ENCODE data around the gene FADS3. TPM values are rescaled to one million over a fixed set of nuclear protein-coding genes. Genes with fewer than 3 reads are reported as not detected.

The FADS3 gene
- total RNA-seq, 2 donors from 2014 or later = 368 to 393 TPM

DNA sequence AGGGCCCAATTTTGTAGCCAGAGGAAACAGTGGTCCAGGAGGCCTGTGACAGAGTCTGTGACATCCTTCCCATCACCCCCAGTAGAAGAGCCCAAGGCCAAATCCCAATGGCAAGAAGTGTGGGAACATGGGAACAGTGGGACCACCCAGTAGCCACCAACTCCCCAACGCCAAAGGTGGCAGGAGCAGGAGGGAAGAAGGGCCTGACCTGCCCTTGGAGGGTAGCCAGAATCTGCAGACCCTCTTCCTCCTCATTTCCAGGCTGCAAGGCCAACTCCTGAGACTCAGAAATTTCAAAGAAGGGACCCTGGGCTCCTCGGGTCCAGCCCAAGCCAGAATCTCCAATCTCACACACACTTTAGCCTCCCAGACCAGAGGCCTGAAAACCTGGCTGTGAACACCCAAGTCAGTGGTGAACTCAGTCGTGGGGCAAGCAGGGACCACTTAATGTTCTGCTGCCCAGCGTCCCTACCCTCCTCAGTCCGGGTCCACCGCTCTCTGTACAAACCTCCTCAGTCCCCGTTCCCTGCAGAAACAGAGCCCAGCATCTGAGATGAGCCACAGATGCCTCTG is 19.9 kb upstream of the FADS3 start:
- H3K27ac ChIP-seq = no peak overlapping the region
- no peaks in the 10 kb centered on the region for H3K27me3 ChIP-seq (replicated peaks; ENCODE audit: insufficient read depth)
- ATAC-seq (ENCODE audit: insufficient number of reproducible peaks, low FRiP score, low read depth) = no peak
- no peak overlapping the region for H3K4me3 ChIP-seq
- peaks cover 0 to 5% of the 10 kb centered on the region in 2 donors for H3K4me1 ChIP-seq (ENCODE audit: control insufficient read depth in 1 of 2, low read depth in 2 of 2)
- TF ChIP-seq, protein P1, sequence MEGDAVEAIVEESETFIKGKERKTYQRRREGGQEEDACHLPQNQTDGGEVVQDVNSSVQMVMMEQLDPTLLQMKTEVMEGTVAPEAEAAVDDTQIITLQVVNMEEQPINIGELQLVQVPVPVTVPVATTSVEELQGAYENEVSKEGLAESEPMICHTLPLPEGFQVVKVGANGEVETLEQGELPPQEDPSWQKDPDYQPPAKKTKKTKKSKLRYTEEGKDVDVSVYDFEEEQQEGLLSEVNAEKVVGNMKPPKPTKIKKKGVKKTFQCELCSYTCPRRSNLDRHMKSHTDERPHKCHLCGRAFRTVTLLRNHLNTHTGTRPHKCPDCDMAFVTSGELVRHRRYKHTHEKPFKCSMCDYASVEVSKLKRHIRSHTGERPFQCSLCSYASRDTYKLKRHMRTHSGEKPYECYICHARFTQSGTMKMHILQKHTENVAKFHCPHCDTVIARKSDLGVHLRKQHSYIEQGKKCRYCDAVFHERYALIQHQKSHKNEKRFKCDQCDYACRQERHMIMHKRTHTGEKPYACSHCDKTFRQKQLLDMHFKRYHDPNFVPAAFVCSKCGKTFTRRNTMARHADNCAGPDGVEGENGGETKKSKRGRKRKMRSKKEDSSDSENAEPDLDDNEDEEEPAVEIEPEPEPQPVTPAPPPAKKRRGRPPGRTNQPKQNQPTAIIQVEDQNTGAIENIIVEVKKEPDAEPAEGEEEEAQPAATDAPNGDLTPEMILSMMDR (IDR thresholded peaks at IDR 0.05) = no peak
- peaks cover 12% of the 10 kb centered on the region for H3K36me3 ChIP-seq
- DNase-seq (ENCODE audit: low spot score) = no peak
- no peaks in the 10 kb centered on the region for H3K9me3 ChIP-seq

DNA sequence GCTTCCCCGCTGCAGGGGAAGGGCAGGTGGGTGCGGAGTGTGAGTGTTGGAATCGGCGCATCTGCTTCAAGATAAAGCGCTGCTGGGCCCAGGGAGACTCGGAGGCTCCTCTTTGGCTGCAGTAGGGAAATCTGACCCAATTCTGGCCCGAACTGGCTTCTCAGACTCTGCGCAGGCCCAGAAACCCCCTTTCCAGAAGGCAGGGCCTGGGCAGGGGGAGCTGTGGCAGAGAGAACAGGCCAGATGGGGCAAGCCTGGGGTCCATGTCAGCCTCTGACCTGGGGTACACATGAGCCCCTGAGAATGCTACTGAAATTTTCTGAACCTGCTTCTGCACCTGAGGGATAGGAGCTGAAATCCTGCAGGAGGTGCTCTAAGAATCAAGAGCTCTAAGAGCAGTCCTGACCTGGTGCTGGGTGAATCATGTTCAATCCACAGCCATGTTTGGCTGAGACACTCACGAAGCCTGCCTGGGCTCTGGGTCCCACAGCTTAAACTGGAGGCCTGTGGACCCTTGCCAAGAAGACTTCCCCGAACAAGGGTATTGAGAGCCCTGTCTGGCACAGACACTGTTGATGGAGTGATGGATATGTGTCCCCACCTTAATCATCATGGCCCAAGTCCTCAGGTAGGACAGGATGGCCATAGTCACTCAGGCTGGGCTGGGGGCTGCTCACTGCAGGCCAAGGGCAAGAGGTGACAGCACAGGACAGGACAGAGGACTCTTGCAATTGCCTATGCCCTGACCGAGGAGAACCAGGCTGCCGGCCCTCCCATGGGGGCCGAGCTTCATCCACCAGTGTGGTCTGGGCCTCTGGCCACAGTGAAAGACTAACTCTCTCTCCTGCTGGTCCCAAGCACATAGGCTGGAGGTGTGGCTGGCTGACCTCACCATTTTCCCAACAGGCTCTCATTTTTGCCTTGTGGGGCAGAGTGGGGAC is 19.1 kb upstream of the FADS3 start:
- ATAC-seq (ENCODE audit: insufficient number of reproducible peaks, low FRiP score, low read depth) = no peak
- peaks cover 12% of the 10 kb centered on the region for H3K36me3 ChIP-seq
- no peak overlapping the region for H3K4me3 ChIP-seq
- H3K27me3 ChIP-seq (replicated peaks; ENCODE audit: insufficient read depth) = no peaks in the 10 kb centered on the region
- H3K4me1 ChIP-seq (ENCODE audit: control insufficient read depth in 1 of 2, low read depth in 2 of 2) = peaks cover 0 to 5% of the 10 kb centered on the region in 2 donors
- no peaks in the 10 kb centered on the region for H3K9me3 ChIP-seq
- H3K27ac ChIP-seq = no peak overlapping the region
- TF ChIP-seq, protein P1 (IDR thresholded peaks at IDR 0.05) = no peak
- no peak for DNase-seq (ENCODE audit: low spot score)

DNA sequence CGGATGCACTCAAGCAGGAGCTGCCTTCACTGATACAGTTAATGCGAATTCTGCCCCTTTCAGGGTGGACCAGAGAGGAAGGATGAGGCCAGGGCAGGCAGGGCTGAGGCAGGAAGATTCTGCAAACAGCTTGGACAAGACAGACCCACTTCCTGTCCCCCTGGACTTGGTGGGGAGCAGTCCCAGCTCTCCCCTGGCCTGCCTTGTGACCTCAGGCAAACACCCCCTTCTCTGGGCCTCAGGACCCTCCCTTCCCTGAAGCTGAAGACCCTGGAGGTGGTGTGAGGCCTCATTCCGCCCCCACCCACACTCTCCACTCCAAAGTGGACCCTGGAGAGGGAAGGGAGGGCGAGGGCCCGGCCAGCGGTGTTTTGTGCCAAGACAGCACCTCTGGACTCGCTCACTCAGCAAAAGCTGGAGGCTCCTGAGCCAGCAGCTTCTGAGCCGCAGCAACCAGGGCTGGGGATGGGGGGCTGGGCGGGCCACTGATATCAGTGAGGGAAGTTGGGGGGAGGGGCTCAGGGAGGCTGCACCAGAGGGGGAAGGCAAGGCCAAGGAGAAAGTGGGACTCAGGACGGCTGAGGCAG is 17.5 kb upstream of the FADS3 start:
- DNase-seq (ENCODE audit: low spot score) (no peak), ATAC-seq (ENCODE audit: insufficient number of reproducible peaks, low FRiP score, low read depth) (no peak)
- no peak overlapping the region for H3K27ac ChIP-seq
- TF ChIP-seq, protein P1 (IDR thresholded peaks at IDR 0.05) = no peak
- H3K9me3 ChIP-seq = no peaks in the 10 kb centered on the region
- peaks cover 12% of the 10 kb centered on the region for H3K36me3 ChIP-seq
- peaks cover 0 to 5% of the 10 kb centered on the region in 2 donors for H3K4me1 ChIP-seq (ENCODE audit: control insufficient read depth in 1 of 2, low read depth in 2 of 2)
- H3K4me3 ChIP-seq = no peak overlapping the region
- no peaks in the 10 kb centered on the region for H3K27me3 ChIP-seq (replicated peaks; ENCODE audit: insufficient read depth)

DNA sequence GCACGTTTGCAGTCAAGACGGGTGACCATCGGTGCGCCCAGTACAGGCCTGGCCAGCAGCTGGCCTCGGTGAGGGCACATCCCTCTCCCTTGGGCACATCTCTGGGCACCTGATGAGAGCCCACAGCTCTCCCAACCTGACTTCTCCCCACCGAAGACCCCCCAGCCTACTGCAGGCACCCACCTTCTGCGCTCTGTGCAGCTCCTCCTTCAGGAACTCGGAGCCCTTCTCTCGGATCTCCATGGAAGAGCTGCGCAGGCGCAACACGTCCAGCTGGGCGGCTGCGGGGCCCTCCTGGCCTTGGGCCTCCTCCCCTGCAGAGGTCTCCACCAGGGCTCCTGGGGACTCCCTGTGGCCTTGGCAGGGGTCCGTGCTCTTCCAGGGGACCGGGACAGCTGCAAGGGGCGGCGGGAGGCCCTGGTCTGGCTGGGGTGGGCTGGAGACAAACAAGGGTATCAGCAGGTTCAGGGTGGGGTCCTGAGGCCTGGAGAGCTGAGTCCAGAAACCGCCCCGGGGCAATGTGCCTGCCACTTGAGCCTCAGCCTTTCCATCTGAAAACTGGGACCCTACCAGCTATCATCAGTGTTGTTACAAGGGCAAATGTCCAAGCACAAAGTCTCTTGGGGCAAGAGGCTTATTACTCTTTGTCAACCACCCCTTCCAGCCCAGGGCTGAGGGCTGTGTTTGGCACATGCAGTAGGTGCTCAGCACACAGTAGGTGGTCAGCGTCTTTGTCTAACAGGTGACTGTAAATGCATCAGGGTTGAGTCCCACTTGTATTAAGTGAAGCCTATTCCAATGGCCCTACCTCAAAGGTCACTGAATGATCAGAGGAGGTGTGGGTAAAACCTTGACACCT is 16.8 kb upstream of the FADS3 start:
- Histone ChIP-seq H3K27ac (no peak overlapping the region), H3K4me3 (no peak overlapping the region), H3K36me3 (peaks cover 12% of the 10 kb centered on the region), H3K4me1 (ENCODE audit: control insufficient read depth in 1 of 2, low read depth in 2 of 2) (peaks cover 0 to 5% of the 10 kb centered on the region in 2 donors), H3K27me3 (replicated peaks; ENCODE audit: insufficient read depth) (no peaks in the 10 kb centered on the region), H3K9me3 (no peaks in the 10 kb centered on the region)
- TF ChIP-seq, protein P1 (IDR thresholded peaks at IDR 0.05) = no peak
- DNase-seq (ENCODE audit: low spot score) = no peak
- ATAC-seq (ENCODE audit: insufficient number of reproducible peaks, low FRiP score, low read depth) = no peak

All from thoracic aorta (tissue), 2 donors.